ENCODE measurements around the gene HOXA10.

GRCh38 chr7:27179030-27179429 lies 4.9 kb upstream of the HOXA10 start:
- TF ChIP-seq, protein P1, sequence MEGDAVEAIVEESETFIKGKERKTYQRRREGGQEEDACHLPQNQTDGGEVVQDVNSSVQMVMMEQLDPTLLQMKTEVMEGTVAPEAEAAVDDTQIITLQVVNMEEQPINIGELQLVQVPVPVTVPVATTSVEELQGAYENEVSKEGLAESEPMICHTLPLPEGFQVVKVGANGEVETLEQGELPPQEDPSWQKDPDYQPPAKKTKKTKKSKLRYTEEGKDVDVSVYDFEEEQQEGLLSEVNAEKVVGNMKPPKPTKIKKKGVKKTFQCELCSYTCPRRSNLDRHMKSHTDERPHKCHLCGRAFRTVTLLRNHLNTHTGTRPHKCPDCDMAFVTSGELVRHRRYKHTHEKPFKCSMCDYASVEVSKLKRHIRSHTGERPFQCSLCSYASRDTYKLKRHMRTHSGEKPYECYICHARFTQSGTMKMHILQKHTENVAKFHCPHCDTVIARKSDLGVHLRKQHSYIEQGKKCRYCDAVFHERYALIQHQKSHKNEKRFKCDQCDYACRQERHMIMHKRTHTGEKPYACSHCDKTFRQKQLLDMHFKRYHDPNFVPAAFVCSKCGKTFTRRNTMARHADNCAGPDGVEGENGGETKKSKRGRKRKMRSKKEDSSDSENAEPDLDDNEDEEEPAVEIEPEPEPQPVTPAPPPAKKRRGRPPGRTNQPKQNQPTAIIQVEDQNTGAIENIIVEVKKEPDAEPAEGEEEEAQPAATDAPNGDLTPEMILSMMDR (IDR thresholded peaks at IDR 0.05): no peak
- TF ChIP-seq POLR2A (IDR thresholded peaks at IDR 0.05): no peak

All from heart left ventricle (tissue), 13 donors.